HepG2 (cell line): ENCODE results near the gene G6PC3. TPM values are rescaled to one million over a fixed set of nuclear protein-coding genes. Genes with fewer than 3 reads are reported as not detected.
A peak's percentile ranks its signal among the peaks of the same experiment; 100 is the strongest.

ENCODE experiments used
- HES4 ChIP-seq: sonication (generic); formaldehyde crosslinking; IDR thresholded peaks from 2 replicates; pipeline ENCODE4 v1.9.0; 2021; ENCODE audit warnings: mild to moderate bottlenecking, missing genetic modification reagents, borderline replicate concordance
- MBD4 ChIP-seq: IDR thresholded peaks from 2 replicates; pipeline ENCODE4 v1.6.1; 2012; ENCODE audit warnings: low read length, inconsistent platforms, borderline replicate concordance
- MTA1 ChIP-seq: sonication (generic); formaldehyde crosslinking; IDR thresholded peaks from 2 replicates; pipeline ENCODE4 v1.4.0; 2020; ENCODE audit warnings: missing genetic modification reagents, mild to moderate bottlenecking, borderline replicate concordance
- POLR2AphosphoS2 ChIP-seq: IDR thresholded peaks from 2 replicates; pipeline ENCODE4 v1.6.1; 2011; ENCODE audit warnings: low read depth, low read length, improper control_type of control experiment
- RFX1 ChIP-seq: fragments of 450-650 bp; IDR thresholded peaks from 2 replicates; pipeline ENCODE4 v1.6.1; 2017
- SOX5 ChIP-seq: IDR thresholded peaks from 2 replicates; pipeline ENCODE4 v1.6.1; 2016; ENCODE audit warnings: borderline replicate concordance
- STAG1 ChIP-seq: sonication (generic); formaldehyde crosslinking; IDR thresholded peaks from 2 replicates; pipeline ENCODE4 v1.4.0; 2020; ENCODE audit warnings: missing genetic modification reagents
- STAT5B ChIP-seq: sonication (generic); formaldehyde crosslinking; IDR thresholded peaks from 2 replicates; pipeline ENCODE4 v1.4.0; 2020; ENCODE audit warnings: missing genetic modification reagents
- ZFP1 ChIP-seq: IDR thresholded peaks from 2 replicates; pipeline ENCODE4 v1.6.1; 2016
- ZNF33A ChIP-seq: sonication (generic); formaldehyde crosslinking; IDR thresholded peaks from 2 replicates; pipeline ENCODE4 v1.5.1; 2020; ENCODE audit warnings: missing genetic modification reagents, mild to moderate bottlenecking, moderate library complexity, borderline replicate concordance
- ZNF496 ChIP-seq: sonication (generic); formaldehyde crosslinking; IDR thresholded peaks from 2 replicates; pipeline ENCODE4 v1.8.1; 2023; ENCODE audit warnings: mild to moderate bottlenecking, moderate library complexity, missing genetic modification reagents; ENCODE audit not compliant: insufficient replicate concordance
- ZNF572 ChIP-seq: sonication (generic); formaldehyde crosslinking; IDR thresholded peaks from 2 replicates; pipeline ENCODE4 v1.5.1; 2020; ENCODE audit warnings: mild to moderate bottlenecking, missing genetic modification reagents
- ZNF644 ChIP-seq: IDR thresholded peaks from 2 replicates; pipeline ENCODE4 v1.6.1; 2016; ENCODE audit warnings: low read depth
- ZNF775 ChIP-seq: sonication (generic); formaldehyde crosslinking; IDR thresholded peaks from 2 replicates; pipeline ENCODE4 v1.4.0; 2020; ENCODE audit warnings: missing genetic modification reagents, mild to moderate bottlenecking, moderate library complexity, borderline replicate concordance
- ZSCAN29 ChIP-seq: sonication (generic); formaldehyde crosslinking; conservative IDR thresholded peaks from 2 replicates; pipeline ENCODE4 v1.4.0; 2020; ENCODE audit warnings: mild to moderate bottlenecking, missing genetic modification reagents
- polyA plus RNA-seq, 8 experiments: library from polyadenylated mRNA; depleted of rRNA in 3 of 8; stranded (reverse) in 7 of 8; unstranded in 1 of 8; fragments of >200 nt; fragmentation: Illumina TruSeq in 4 of 8; extraction: Trizol in 4 of 8; gene quantifications; 2 replicates each; pipeline versions ENCODE4 v1.2.1 to v1.2.3, GENCODE V29; 2011 to 2016; ENCODE audit warnings: low read depth in 4 of 8, missing spikeins in 1 of 8, mixed read lengths in 1 of 8; ENCODE audit not compliant: insufficient read depth in 1 of 8
- total RNA-seq, 5 experiments: library from RNA; depleted of rRNA; stranded (reverse); fragments of >200 nt; fragmentation: Illumina TruSeq; extraction: Trizol; gene quantifications; 2 replicates each; pipeline ENCODE4 v1.2.3, GENCODE V29; 2016; ENCODE audit warnings: low read depth in 1 of 5
- TF ChIP-seq, protein P1 (sequence below): sonication (generic); formaldehyde crosslinking; IDR thresholded peaks from 2 replicates; pipeline ENCODE4 v1.8.0; 2022; ENCODE audit warnings: missing genetic modification reagents, mild to moderate bottlenecking, inconsistent platforms, borderline replicate concordance
- TF ChIP-seq, protein P2 (sequence below), 2 experiments: IDR thresholded peaks; 2 replicates each; pipeline ENCODE4 v1.6.1; 2011 to 2012; ENCODE audit warnings: low read length in 2 of 2, borderline replicate concordance in 1 of 2, low read depth in 1 of 2, mild to moderate bottlenecking in 1 of 2, moderate library complexity in 1 of 2
- TF ChIP-seq, protein P3 (sequence below): sonication (generic); formaldehyde crosslinking; conservative IDR thresholded peaks from 2 replicates; pipeline ENCODE4 v1.4.0; 2020; ENCODE audit warnings: mild to moderate bottlenecking, missing genetic modification reagents, moderate library complexity
- TF ChIP-seq, protein P4 (sequence below): sonication (generic); formaldehyde crosslinking; conservative IDR thresholded peaks from 2 replicates; pipeline ENCODE4 v1.8.1; 2023; ENCODE audit warnings: missing genetic modification reagents

Gene G6PC3
- total and polyA plus RNA-seq, 2 of the 13 experiments (the other 11 are each of a cell fraction or from before 2014, with no cell fraction given): 38.5 to 75.8 TPM

DNA sequence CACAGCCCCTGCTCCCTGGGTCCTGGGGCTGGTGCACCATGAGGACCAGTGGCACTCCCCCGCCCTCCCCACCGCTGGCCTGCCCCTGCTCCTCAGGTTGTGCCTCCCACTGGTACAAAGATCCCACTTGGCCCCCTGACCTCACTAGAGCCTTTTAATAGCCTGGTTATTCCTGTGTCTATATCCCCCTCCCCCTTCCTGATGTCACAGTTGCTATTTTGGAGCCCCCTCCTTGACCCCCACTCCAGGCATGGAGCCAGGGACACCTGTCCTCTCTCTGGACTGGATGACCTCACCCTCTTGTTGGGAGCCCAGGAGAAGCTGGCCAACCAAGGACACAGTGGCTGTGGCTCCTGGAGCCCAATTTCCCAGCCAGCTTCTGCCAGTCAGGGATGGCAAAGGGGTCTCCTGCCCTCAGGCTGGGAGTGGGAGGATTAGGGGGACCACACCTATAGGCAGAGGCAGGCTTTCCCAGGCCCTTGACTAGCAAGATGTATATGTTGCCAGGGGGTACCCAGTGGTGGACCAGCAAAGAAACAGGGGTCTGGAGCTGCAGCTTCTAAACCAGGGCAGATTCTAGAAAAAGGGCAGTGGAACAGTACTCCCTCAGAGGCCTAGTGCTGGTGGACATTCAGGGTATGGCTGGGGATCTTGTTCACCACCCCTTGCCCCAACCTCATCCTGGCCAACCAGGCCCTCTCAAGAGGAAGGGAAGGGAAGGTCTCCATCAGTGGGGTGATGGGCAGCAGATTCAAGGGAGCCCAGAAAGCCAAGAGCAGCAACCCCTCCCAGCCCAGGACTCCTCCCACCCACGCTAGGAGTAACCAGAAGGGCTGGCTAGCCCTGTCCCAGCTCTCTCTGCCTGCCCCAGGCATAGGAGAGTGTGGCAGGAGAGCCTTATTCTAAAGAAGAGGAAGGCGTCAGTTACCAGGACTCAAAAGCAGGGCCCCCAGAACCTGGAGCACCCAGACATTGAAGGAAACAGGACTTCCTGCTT, 42.0 kb downstream of the G6PC3 start (continued):
- TF ChIP-seq ZSCAN29 (CRISPR knock-in tag) (no peak), ZNF775 (no peak), STAT5B (CRISPR knock-in tag) (no peak), STAG1 (CRISPR knock-in tag) (no peak), MBD4 (no peak), HES4 (CRISPR knock-in tag) (no peak), RFX1 (no peak), ZNF33A (no peak), ZNF572 (CRISPR knock-in tag) (0 out of 2 replicates have a peak, but pooled peaks have one; percentile 62), ZFP1 (CRISPR knock-in tag) (no peak), ZNF644 (CRISPR knock-in tag) (no peak), MTA1 (CRISPR knock-in tag) (no peak), POLR2AphosphoS2 (no peak), ZNF496 (CRISPR knock-in tag) (no peak), SOX5 (no peak)
- TF ChIP-seq, protein P1, sequence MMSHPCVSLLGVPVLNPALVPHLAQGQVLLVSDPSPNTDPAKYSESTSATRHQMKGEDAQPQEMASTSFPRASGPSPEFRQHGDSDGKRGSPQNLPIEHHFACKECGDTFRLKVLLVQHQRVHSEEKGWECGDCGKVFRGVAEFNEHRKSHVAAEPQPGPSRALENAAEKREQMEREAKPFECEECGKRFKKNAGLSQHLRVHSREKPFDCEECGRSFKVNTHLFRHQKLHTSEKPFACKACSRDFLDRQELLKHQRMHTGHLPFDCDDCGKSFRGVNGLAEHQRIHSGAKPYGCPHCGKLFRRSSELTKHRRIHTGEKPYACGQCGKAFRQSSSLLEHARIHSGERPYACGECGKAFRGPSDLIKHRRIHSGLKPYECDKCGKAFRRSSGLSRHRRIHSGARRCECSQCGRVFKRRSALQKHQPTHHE (CRISPR knock-in tag): no peak
- TF ChIP-seq, protein P2, sequence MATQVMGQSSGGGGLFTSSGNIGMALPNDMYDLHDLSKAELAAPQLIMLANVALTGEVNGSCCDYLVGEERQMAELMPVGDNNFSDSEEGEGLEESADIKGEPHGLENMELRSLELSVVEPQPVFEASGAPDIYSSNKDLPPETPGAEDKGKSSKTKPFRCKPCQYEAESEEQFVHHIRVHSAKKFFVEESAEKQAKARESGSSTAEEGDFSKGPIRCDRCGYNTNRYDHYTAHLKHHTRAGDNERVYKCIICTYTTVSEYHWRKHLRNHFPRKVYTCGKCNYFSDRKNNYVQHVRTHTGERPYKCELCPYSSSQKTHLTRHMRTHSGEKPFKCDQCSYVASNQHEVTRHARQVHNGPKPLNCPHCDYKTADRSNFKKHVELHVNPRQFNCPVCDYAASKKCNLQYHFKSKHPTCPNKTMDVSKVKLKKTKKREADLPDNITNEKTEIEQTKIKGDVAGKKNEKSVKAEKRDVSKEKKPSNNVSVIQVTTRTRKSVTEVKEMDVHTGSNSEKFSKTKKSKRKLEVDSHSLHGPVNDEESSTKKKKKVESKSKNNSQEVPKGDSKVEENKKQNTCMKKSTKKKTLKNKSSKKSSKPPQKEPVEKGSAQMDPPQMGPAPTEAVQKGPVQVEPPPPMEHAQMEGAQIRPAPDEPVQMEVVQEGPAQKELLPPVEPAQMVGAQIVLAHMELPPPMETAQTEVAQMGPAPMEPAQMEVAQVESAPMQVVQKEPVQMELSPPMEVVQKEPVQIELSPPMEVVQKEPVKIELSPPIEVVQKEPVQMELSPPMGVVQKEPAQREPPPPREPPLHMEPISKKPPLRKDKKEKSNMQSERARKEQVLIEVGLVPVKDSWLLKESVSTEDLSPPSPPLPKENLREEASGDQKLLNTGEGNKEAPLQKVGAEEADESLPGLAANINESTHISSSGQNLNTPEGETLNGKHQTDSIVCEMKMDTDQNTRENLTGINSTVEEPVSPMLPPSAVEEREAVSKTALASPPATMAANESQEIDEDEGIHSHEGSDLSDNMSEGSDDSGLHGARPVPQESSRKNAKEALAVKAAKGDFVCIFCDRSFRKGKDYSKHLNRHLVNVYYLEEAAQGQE (IDR thresholded peaks at IDR 0.05; ENCODE audit: borderline replicate concordance in 1 of 2, low read depth in 1 of 2, low read length in 2 of 2): no peak
- TF ChIP-seq, protein P3, sequence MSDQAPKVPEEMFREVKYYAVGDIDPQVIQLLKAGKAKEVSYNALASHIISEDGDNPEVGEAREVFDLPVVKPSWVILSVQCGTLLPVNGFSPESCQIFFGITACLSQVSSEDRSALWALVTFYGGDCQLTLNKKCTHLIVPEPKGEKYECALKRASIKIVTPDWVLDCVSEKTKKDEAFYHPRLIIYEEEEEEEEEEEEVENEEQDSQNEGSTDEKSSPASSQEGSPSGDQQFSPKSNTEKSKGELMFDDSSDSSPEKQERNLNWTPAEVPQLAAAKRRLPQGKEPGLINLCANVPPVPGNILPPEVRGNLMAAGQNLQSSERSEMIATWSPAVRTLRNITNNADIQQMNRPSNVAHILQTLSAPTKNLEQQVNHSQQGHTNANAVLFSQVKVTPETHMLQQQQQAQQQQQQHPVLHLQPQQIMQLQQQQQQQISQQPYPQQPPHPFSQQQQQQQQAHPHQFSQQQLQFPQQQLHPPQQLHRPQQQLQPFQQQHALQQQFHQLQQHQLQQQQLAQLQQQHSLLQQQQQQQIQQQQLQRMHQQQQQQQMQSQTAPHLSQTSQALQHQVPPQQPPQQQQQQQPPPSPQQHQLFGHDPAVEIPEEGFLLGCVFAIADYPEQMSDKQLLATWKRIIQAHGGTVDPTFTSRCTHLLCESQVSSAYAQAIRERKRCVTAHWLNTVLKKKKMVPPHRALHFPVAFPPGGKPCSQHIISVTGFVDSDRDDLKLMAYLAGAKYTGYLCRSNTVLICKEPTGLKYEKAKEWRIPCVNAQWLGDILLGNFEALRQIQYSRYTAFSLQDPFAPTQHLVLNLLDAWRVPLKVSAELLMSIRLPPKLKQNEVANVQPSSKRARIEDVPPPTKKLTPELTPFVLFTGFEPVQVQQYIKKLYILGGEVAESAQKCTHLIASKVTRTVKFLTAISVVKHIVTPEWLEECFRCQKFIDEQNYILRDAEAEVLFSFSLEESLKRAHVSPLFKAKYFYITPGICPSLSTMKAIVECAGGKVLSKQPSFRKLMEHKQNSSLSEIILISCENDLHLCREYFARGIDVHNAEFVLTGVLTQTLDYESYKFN (CRISPR knock-in tag): peak; percentile 66
- TF ChIP-seq, protein P4, sequence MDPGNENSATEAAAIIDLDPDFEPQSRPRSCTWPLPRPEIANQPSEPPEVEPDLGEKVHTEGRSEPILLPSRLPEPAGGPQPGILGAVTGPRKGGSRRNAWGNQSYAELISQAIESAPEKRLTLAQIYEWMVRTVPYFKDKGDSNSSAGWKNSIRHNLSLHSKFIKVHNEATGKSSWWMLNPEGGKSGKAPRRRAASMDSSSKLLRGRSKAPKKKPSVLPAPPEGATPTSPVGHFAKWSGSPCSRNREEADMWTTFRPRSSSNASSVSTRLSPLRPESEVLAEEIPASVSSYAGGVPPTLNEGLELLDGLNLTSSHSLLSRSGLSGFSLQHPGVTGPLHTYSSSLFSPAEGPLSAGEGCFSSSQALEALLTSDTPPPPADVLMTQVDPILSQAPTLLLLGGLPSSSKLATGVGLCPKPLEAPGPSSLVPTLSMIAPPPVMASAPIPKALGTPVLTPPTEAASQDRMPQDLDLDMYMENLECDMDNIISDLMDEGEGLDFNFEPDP: no peak
